Mucosa of gallbladder (tissue), 1 donor: ENCODE measurements around the gene GCK. TPM values are rescaled to one million over a fixed set of nuclear protein-coding genes. Genes with fewer than 3 reads are reported as not detected.

ENCODE experiments used
- DNase-seq: peaks from one replicate; pipeline ENCODE4 v3.0.0-alpha.2; 2020; ENCODE audit warnings: low spot score
- total RNA-seq: library from RNA; stranded (reverse); gene quantifications from one replicate; pipeline ENCODE4 v1.2.1, GENCODE V29; 2021
- donor health status: DM: no; HTN: no; CAD: no.

Gene GCK
- total RNA-seq, 1 donor from 2014 or later: 0.95 TPM

- DNase-seq: no peak
Observed at GRCh38 chr7:44117801-44118429, 71.3 kb downstream of the GCK start.

- DNase-seq: no peak
Observed at GRCh38 chr7:44116789-44117666, 72.2 kb downstream of the GCK start.

GRCh38 chr7:44116087-44116788, 73.0 kb downstream of the GCK start:
- no peak for DNase-seq

- DNase-seq: no peak
Observed at GRCh38 chr7:44114586-44115310, 74.5 kb downstream of the GCK start.

GRCh38 chr7:44113764-44114354, 75.4 kb downstream of the GCK start:
- DNase-seq: no peak

- no peak for DNase-seq
Observed at GRCh38 chr7:44112997-44113763, 76.1 kb downstream of the GCK start.

- no peak for DNase-seq
Observed at GRCh38 chr7:44112231-44112996, 76.8 kb downstream of the GCK start.

GRCh38 chr7:44111761-44112160, 77.5 kb downstream of the GCK start:
- no peak for DNase-seq

- no peak for DNase-seq
Observed at GRCh38 chr7:44110719-44111635, 78.3 kb downstream of the GCK start.

- DNase-seq: no peak
Observed at GRCh38 chr7:44109991-44110390, 79.2 kb downstream of the GCK start.

- DNase-seq: no peak
Observed at GRCh38 chr7:44108768-44109750, 80.2 kb downstream of the GCK start.

GRCh38 chr7:44107961-44108767, 81.1 kb downstream of the GCK start:
- DNase-seq: no peak

GRCh38 chr7:44107116-44107960, 81.9 kb downstream of the GCK start:
- no peak for DNase-seq

- DNase-seq: no peak
Observed at GRCh38 chr7:44106311-44107065, 82.8 kb downstream of the GCK start.

GRCh38 chr7:44105832-44106231, 83.4 kb downstream of the GCK start:
- DNase-seq: no peak
